ENCODE measurements around the gene SRBD1. TPM values are rescaled to one million over a fixed set of nuclear protein-coding genes. Genes with fewer than 3 reads are reported as not detected.

The SRBD1 gene
- total and polyA plus RNA-seq, 12 donors: 2.5 to 13.5 (median 10.0) TPM

DNA sequence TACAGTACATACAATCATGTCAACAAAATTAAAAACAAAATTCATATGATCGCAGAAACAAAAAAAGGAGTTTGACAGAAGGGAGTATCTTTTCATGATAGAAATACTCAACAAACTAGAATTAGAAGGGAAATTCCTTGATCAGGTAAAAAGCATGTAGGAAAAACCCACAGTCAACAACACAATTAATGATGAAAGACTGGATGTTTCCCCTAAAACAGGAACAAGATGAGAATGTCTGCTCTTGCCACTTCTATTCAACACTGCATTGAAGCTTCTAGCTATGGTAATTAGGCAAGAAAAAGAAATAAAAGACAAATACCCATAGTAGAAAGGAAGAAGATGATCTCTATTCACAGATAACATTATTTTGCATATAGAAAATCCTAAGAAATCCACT is 87.1 kb downstream of the SRBD1 start:
- Histone ChIP-seq H3K27ac (no peak overlapping the region), H3K4me1 (no peaks in the 10 kb centered on the region), H3K4me3 (no peak overlapping the region), H3K36me3 (peaks cover 0 to 32% (median 0%) of the 10 kb centered on the region in 9 donors), H3K9me3 (peaks cover 0 to 13% (median 0%) of the 10 kb centered on the region in 11 donors), H3K27me3 (no peaks in the 10 kb centered on the region)
- DNase-seq: no peak
- WGBS, 2 donors: 97 to 98% methylated on average over 1 of the region's 1 CpG
- intact Hi-C loops (cut with DNase I): no loop called here
- TF ChIP-seq, protein P1, sequence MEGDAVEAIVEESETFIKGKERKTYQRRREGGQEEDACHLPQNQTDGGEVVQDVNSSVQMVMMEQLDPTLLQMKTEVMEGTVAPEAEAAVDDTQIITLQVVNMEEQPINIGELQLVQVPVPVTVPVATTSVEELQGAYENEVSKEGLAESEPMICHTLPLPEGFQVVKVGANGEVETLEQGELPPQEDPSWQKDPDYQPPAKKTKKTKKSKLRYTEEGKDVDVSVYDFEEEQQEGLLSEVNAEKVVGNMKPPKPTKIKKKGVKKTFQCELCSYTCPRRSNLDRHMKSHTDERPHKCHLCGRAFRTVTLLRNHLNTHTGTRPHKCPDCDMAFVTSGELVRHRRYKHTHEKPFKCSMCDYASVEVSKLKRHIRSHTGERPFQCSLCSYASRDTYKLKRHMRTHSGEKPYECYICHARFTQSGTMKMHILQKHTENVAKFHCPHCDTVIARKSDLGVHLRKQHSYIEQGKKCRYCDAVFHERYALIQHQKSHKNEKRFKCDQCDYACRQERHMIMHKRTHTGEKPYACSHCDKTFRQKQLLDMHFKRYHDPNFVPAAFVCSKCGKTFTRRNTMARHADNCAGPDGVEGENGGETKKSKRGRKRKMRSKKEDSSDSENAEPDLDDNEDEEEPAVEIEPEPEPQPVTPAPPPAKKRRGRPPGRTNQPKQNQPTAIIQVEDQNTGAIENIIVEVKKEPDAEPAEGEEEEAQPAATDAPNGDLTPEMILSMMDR (IDR thresholded peaks at IDR 0.05): no peak
- ATAC-seq: no peak

DNA sequence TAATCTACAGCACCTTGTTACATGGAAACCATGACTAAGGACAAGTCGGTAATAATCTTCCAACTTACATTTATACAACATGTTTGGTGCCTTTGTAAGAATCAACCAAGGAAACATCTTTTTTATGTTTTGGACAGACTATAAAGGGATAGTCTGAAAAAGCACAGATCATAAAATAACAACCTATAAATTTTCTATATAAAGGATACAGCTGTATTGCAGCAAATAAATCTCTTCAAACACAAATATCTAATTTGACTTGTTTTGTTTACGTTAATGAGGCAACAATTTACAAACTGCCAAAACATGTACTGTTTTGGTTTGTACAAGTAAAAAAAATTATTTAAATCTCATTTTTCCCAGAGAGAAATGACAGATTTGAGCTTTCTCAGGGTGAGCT is 92.5 kb downstream of the SRBD1 start:
- TF ChIP-seq, protein P1 (IDR thresholded peaks at IDR 0.05): no peak
- no peaks in the 10 kb centered on the region for H3K9me3 ChIP-seq
- no peak for DNase-seq
- WGBS, 2 donors: 79 to 97% methylated on average over 2 of the region's 2 CpGs
- H3K4me1 ChIP-seq: no peaks in the 10 kb centered on the region
- no peak overlapping the region for H3K4me3 ChIP-seq
- H3K27me3 ChIP-seq: no peaks in the 10 kb centered on the region
- ATAC-seq: no peak
- H3K36me3 ChIP-seq: peaks cover 0 to 7% (median 0%) of the 10 kb centered on the region in 9 donors
- intact Hi-C loops (cut with DNase I): no loop called here
- H3K27ac ChIP-seq: no peak overlapping the region

GRCh38 chr2:45510701-45511420 is 100.2 kb downstream of the SRBD1 start:
- ATAC-seq (no peak), DNase-seq (no peak)
- no peaks in the 10 kb centered on the region for H3K27me3 ChIP-seq
- H3K9me3 ChIP-seq: no peaks in the 10 kb centered on the region
- WGBS, 2 donors: 71 to 74% methylated on average over 9 of the region's 9 CpGs
- intact Hi-C loops (cut with DNase I): no loop called here
- H3K4me1 ChIP-seq: peaks cover 0 to 6% (median 0%) of the 10 kb centered on the region in 9 donors
- no peaks in the 10 kb centered on the region for H3K36me3 ChIP-seq
- TF ChIP-seq, protein P1 (IDR thresholded peaks at IDR 0.05): no peak
- no peak overlapping the region for H3K27ac ChIP-seq
- no peak overlapping the region for H3K4me3 ChIP-seq

DNA sequence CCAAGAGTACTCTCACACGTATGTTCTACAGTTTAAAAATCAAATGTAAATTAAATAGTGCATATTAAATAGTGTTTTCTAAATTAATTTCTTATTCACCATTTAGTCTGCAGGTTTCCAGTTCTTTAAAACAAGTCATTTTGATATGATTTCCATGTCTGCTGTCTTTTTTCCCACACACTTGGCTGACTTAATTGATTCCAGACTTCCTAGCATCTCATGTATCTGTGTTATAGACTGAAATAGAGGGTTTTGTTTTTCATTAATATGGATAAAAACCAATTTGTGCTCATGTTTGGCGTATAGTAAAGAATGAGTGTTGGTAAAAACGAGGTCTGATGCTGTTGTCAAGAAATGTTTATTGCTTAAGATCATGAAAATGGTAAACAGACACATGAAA is 104.3 kb downstream of the SRBD1 start:
- peaks cover 0 to under 1% (median 0%) of the 10 kb centered on the region in 9 donors for H3K36me3 ChIP-seq
- peaks cover 0 to 6% (median 0%) of the 10 kb centered on the region in 9 donors for H3K4me1 ChIP-seq
- TF ChIP-seq, protein P1 (IDR thresholded peaks at IDR 0.05): no peak
- peaks cover 0 to 2% (median 0%) of the 10 kb centered on the region in 11 donors for H3K9me3 ChIP-seq
- H3K27me3 ChIP-seq: no peaks in the 10 kb centered on the region
- H3K27ac ChIP-seq: no peak overlapping the region
- H3K4me3 ChIP-seq: no peak overlapping the region
- 94 to 97% methylated on average over 3 of the region's 3 CpGs for WGBS, 2 donors
- intact Hi-C loops (cut with DNase I): no loop called here
- ATAC-seq: no peak
- DNase-seq: no peak

All from heart right ventricle (tissue), 16 donors.